ENCODE results near the gene CEACAM21.

Gene CEACAM21

DNA sequence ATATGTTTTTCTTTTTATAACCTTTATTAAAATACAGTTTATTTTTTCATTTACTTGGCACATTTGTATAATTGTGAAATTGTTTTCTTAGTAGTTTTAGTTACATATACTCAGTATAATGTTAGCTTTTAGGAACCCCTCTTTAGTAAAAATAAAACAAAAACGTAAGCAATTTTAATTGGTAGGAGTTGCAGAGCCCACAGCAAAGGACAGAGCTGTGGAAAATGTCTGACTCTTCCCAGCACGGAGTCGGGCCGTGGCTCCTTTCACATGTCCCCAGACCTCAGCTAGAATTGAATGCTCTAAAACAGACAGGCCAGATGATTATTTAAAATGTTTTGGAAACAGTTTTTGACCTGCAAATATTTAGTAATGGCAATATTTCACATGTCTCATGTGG is 27.9 kb upstream of the CEACAM21 start (continued):
- TF ChIP-seq YY1 (tag by site-specific recombination; IDR thresholded peaks at IDR 0.05) (no peak), ZBTB1 (tag by site-specific recombination; IDR thresholded peaks at IDR 0.05) (no peak), ZSCAN30 (tag by site-specific recombination; IDR thresholded peaks at IDR 0.05) (no peak), ZNF292 (tag by site-specific recombination; IDR thresholded peaks at IDR 0.05; ENCODE audit: borderline replicate concordance, low read depth) (no peak), ZNF202 (tag by site-specific recombination; IDR thresholded peaks at IDR 0.05; ENCODE audit: borderline replicate concordance) (no peak), OSR2 (tag by site-specific recombination; IDR thresholded peaks at IDR 0.05) (no peak), ZNF791 (tag by site-specific recombination; IDR thresholded peaks at IDR 0.05) (no peak), ZNF302 (tag by site-specific recombination; IDR thresholded peaks at IDR 0.05; ENCODE audit: low read depth) (no peak)
- TF ChIP-seq, protein P1, sequence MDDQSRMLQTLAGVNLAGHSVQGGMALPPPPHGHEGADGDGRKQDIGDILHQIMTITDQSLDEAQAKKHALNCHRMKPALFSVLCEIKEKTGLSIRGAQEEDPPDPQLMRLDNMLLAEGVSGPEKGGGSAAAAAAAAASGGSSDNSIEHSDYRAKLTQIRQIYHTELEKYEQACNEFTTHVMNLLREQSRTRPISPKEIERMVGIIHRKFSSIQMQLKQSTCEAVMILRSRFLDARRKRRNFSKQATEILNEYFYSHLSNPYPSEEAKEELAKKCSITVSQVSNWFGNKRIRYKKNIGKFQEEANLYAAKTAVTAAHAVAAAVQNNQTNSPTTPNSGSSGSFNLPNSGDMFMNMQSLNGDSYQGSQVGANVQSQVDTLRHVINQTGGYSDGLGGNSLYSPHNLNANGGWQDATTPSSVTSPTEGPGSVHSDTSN (CRISPR knock-in tag; IDR thresholded peaks at IDR 0.05), result no peak

DNA sequence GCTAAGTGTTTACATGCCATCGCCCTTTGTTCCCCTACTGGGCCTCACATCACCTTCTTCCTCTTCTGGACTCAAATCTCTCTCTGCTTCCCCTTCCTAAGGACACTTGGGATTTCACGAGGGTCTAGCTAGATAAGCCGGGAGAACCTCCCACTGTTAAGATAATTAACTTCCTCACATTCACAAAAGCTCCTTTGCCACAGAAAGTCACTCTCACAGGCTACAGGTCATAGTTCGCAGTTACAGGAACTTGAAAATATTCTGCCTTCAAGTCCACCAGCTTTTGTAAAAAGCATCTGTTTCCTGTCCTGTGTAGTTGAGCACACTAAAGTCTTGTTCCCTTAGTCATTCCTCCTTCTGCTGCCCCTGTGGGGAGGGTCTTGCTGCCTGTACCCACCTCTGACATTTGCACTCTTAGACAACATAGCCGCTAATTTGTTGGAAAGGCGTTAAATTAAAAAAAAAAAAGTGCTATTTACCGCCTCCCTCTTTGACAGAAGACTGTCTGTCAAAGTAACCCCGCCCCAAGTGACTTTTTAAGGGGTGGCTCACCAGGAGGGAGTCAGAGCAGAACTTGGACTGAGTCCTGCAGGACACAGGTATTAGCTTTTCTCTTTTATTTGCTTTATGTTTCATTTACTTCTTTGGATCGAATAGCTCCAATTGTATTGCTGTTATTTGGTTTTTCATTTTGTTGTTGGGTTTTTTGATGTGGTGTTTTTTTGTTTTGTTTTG is 26.8 kb upstream of the CEACAM21 start:
- no peaks in the 10 kb centered on the region for H3K9me3 ChIP-seq (ENCODE audit: control insufficient read depth, insufficient read depth, low read depth, low read length)
- peaks cover 17% of the 10 kb centered on the region for H3K4me1 ChIP-seq (ENCODE audit: control insufficient read depth, insufficient read depth, low read length)
- CTCF ChIA-PET, result interaction anchor here (0.6 to 3.8 kb wide), 17 partner anchors 7 to 1806 kb away, joined by 3 to 23 read pairs (median 5); no protein-coding TSS in a partner anchor
- peak overlapping the region; percentile 21 for H3K27ac ChIP-seq (ENCODE audit: extremely low read depth, low read depth, low read length)
- POLR2A ChIA-PET, result interaction anchor here (0.6 to 1.0 kb wide), 2 partner anchors 10 to 63 kb away, joined by 3 read pairs; no protein-coding TSS in a partner anchor
- no peak overlapping the region for H3K4me3 ChIP-seq (ENCODE audit: low read depth, low read length)
- H3K36me3 ChIP-seq (ENCODE audit: control insufficient read depth in 2 of 2, insufficient read depth in 1 of 2, low read length in 2 of 2), result no peaks in the 10 kb centered on the region
- TF ChIP-seq, protein P2, sequence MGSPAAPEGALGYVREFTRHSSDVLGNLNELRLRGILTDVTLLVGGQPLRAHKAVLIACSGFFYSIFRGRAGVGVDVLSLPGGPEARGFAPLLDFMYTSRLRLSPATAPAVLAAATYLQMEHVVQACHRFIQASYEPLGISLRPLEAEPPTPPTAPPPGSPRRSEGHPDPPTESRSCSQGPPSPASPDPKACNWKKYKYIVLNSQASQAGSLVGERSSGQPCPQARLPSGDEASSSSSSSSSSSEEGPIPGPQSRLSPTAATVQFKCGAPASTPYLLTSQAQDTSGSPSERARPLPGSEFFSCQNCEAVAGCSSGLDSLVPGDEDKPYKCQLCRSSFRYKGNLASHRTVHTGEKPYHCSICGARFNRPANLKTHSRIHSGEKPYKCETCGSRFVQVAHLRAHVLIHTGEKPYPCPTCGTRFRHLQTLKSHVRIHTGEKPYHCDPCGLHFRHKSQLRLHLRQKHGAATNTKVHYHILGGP (tag by site-specific recombination; IDR thresholded peaks at IDR 0.05), result peak; percentile 37; the same call in 1 of the 2 replicates
- TF ChIP-seq ZIC2 (tag by site-specific recombination; IDR thresholded peaks at IDR 0.05) (no peak), ZNF112 (tag by site-specific recombination; IDR thresholded peaks at IDR 0.05) (no peak), ZNF266 (tag by site-specific recombination; IDR thresholded peaks at IDR 0.05; ENCODE audit: low read depth) (no peak), ZNF19 (tag by site-specific recombination; IDR thresholded peaks at IDR 0.05; ENCODE audit: low read depth) (no peak), ZNF510 (tag by site-specific recombination; IDR thresholded peaks at IDR 0.05; ENCODE audit: insufficient replicate concordance) (no peak), ZBTB8A (tag by site-specific recombination; IDR thresholded peaks at IDR 0.05) (no peak), ZNF600 (tag by site-specific recombination; IDR thresholded peaks at IDR 0.05) (no peak), ZNF48 (tag by site-specific recombination; IDR thresholded peaks at IDR 0.05) (no peak), ZNF555 (tag by site-specific recombination; conservative IDR thresholded peaks at IDR 0.05) (no peak), ZNF311 (tag by site-specific recombination; IDR thresholded peaks at IDR 0.05; ENCODE audit: borderline replicate concordance) (no peak), ZNF670 (tag by site-specific recombination; IDR thresholded peaks at IDR 0.05; ENCODE audit: low read depth) (no peak), SETDB1 (IDR thresholded peaks at IDR 0.05; ENCODE audit: insufficient read length, low read length) (no peak), ZFP69B (tag by site-specific recombination; IDR thresholded peaks at IDR 0.05) (no peak), ZBTB7A (tag by site-specific recombination; IDR thresholded peaks at IDR 0.05; ENCODE audit: low read depth) (no peak), ZNF416 (tag by site-specific recombination; IDR thresholded peaks at IDR 0.05) (no peak), KLF1 (tag by site-specific recombination; IDR thresholded peaks at IDR 0.05) (no peak), ZNF548 (tag by site-specific recombination; IDR thresholded peaks at IDR 0.05) (no peak), ZNF701 (tag by site-specific recombination; IDR thresholded peaks at IDR 0.05) (no peak), ZNF404 (tag by site-specific recombination; IDR thresholded peaks at IDR 0.05) (no peak), ZNF561 (tag by site-specific recombination; IDR thresholded peaks at IDR 0.05; ENCODE audit: borderline replicate concordance) (0 out of 2 replicates have a peak, but pooled peaks have one; percentile 45), RBAK (tag by site-specific recombination; IDR thresholded peaks at IDR 0.05) (no peak)
- TF ChIP-seq, protein P3, sequence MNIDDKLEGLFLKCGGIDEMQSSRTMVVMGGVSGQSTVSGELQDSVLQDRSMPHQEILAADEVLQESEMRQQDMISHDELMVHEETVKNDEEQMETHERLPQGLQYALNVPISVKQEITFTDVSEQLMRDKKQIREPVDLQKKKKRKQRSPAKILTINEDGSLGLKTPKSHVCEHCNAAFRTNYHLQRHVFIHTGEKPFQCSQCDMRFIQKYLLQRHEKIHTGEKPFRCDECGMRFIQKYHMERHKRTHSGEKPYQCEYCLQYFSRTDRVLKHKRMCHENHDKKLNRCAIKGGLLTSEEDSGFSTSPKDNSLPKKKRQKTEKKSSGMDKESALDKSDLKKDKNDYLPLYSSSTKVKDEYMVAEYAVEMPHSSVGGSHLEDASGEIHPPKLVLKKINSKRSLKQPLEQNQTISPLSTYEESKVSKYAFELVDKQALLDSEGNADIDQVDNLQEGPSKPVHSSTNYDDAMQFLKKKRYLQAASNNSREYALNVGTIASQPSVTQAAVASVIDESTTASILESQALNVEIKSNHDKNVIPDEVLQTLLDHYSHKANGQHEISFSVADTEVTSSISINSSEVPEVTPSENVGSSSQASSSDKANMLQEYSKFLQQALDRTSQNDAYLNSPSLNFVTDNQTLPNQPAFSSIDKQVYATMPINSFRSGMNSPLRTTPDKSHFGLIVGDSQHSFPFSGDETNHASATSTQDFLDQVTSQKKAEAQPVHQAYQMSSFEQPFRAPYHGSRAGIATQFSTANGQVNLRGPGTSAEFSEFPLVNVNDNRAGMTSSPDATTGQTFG (tag by site-specific recombination; IDR thresholded peaks at IDR 0.05; ENCODE audit: borderline replicate concordance), result no peak
- TF ChIP-seq, protein P1 (CRISPR knock-in tag; IDR thresholded peaks at IDR 0.05), result no peak

All from HEK293 (cell line).